Esophagus squamous epithelium (tissue), 5 donors: ENCODE data around the gene DNAAF5. TPM values are rescaled to one million over a fixed set of nuclear protein-coding genes. Genes with fewer than 3 reads are reported as not detected.

Source experiments
- DNase-seq: peaks from one replicate; lab custom pipeline; 2025; lab: John Stamatoyannopoulos, UW
- H3K27ac ChIP-seq, 4 donors: fragments of 200-600 bp; sonication (generic); one replicate each; pipeline ENCODE4 v1.5.1; 2016 to 2019; ENCODE audit warnings: mild to moderate bottlenecking in 1 of 4
- H3K27me3 ChIP-seq, 4 donors: fragments of 200-600 bp; sonication (generic); 1 replicate in 3 of 4; 2 replicates in 1 of 4; pipeline versions ENCODE4 v1.5.1 to v1.6.0; 2017 to 2021; ENCODE audit warnings: antibody characterized with exemption in 1 of 4
- H3K36me3 ChIP-seq, 3 donors: fragments of 200-600 bp; sonication (generic); one replicate each; pipeline ENCODE4 v1.5.1; 2016 to 2019
- H3K4me1 ChIP-seq, 3 donors: fragments of 200-600 bp; sonication (generic); one replicate each; pipeline ENCODE4 v1.5.1; 2017 to 2019
- H3K4me3 ChIP-seq, 4 donors: fragments of 200-600 bp; sonication (generic); 1 replicate in 3 of 4; 2 replicates in 1 of 4; pipeline ENCODE4 v1.5.1; 2016 to 2019; ENCODE audit warnings: mild to moderate bottlenecking in 2 of 4, moderate library complexity in 1 of 4
- H3K9me3 ChIP-seq, 3 donors: fragments of 200-600 bp; sonication (generic); one replicate each; pipeline ENCODE4 v1.5.1; 2016 to 2019
- POLR2A ChIP-seq, 4 donors: fragments of 450-650 bp; IDR thresholded peaks; one replicate each; pipeline ENCODE4 v1.6.1; 2017; ENCODE audit warnings: antibody characterized with exemption in 4 of 4, mild to moderate bottlenecking in 4 of 4, moderate library complexity in 3 of 4
- WGBS, 2 donors: methylation state at CpG; one replicate each; pipeline ENCODE4 v1.1.5; 2018; 5-methylcytosine and 5-hydroxymethylcytosine counted together
- intact Hi-C: fragments of 100-400 bp; cut with DNase I; formaldehyde crosslinking; loops from one replicate; pipeline ENCODE4 v1.15.0; 2022
- total RNA-seq, 4 donors: library from RNA; depleted of rRNA; stranded (reverse); fragments of >200 nt; gene quantifications; one replicate each; pipeline ENCODE4 v1.1.0, GENCODE V29; 2016
- TF ChIP-seq, protein P1 (sequence below), 6 experiments: fragments of 450-650 bp in 4 of 6; fragments of 200-600 bp in 2 of 6; sonication (generic) in 2 of 6; IDR thresholded peaks; one replicate each; pipeline ENCODE4 v1.5.1; 2016 to 2019; ENCODE audit warnings: antibody characterized with exemption in 6 of 6, mild to moderate bottlenecking in 4 of 6, moderate library complexity in 4 of 6
- donor health status: DM: yes; HTN: yes; CAD: no.

The DNAAF5 gene
- total RNA-seq, 4 donors from 2014 or later = 23.7 to 30.1 (median 28.2) TPM

DNA sequence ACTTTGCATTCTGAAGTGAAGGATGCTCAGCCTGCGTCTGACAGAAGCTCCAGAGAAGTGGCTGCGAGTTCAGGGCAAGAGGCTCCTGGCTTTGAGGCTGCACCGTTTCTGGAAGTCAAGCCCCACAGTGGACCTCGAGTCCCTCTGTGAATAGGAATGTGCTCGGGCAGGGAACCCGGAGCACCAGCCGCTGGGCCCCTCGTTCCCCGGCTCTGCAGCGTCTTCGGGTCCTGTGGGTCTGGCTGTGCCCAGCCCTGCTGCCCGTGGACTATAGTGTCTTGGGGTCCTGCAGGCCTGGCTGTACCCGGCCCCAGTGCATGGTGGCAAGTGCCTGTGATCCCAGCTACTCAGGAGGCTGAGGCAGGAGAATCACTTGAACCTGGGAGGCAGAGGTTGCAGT is 45.9 kb downstream of the DNAAF5 start:
- Histone ChIP-seq H3K27me3 (no peaks in the 10 kb centered on the region), H3K27ac (no peak overlapping the region), H3K36me3 (peaks cover 4 to 86% (median 6%) of the 10 kb centered on the region in 3 donors), H3K4me1 (peaks cover 0 to 28% (median 7%) of the 10 kb centered on the region in 3 donors), H3K4me3 (no peak overlapping the region), H3K9me3 (no peaks in the 10 kb centered on the region)
- intact Hi-C loops = loop anchor here (2.0 kb wide), 1 partner anchor 452 kb away; no protein-coding TSS in a partner anchor
- 90% methylated on average over 2 of the region's 13 CpGs; no CpG with 5 or more reads in 1 of the 2 donors for WGBS, 2 donors
- no peak for DNase-seq
- TF ChIP-seq, protein P1, sequence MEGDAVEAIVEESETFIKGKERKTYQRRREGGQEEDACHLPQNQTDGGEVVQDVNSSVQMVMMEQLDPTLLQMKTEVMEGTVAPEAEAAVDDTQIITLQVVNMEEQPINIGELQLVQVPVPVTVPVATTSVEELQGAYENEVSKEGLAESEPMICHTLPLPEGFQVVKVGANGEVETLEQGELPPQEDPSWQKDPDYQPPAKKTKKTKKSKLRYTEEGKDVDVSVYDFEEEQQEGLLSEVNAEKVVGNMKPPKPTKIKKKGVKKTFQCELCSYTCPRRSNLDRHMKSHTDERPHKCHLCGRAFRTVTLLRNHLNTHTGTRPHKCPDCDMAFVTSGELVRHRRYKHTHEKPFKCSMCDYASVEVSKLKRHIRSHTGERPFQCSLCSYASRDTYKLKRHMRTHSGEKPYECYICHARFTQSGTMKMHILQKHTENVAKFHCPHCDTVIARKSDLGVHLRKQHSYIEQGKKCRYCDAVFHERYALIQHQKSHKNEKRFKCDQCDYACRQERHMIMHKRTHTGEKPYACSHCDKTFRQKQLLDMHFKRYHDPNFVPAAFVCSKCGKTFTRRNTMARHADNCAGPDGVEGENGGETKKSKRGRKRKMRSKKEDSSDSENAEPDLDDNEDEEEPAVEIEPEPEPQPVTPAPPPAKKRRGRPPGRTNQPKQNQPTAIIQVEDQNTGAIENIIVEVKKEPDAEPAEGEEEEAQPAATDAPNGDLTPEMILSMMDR (IDR thresholded peaks at IDR 0.05) = no peak
- no peak for TF ChIP-seq POLR2A (IDR thresholded peaks at IDR 0.05)

GRCh38 chr7:772861-773621 is 46.5 kb downstream of the DNAAF5 start:
- DNase-seq = no peak
- H3K9me3 ChIP-seq = no peaks in the 10 kb centered on the region
- no peak overlapping the region for H3K27ac ChIP-seq
- peaks cover 4 to 86% (median 6%) of the 10 kb centered on the region in 3 donors for H3K36me3 ChIP-seq
- intact Hi-C loops = loop anchor here (2.0 kb wide), 1 partner anchor 452 kb away; no protein-coding TSS in a partner anchor
- WGBS, 2 donors = 93% methylated on average over 10 to 15 of the region's 32 CpGs
- peaks cover 0 to 28% (median 7%) of the 10 kb centered on the region in 3 donors for H3K4me1 ChIP-seq
- no peak overlapping the region for H3K4me3 ChIP-seq
- H3K27me3 ChIP-seq = no peaks in the 10 kb centered on the region
- TF ChIP-seq, protein P1 (IDR thresholded peaks at IDR 0.05) = no peak
- no peak for TF ChIP-seq POLR2A (IDR thresholded peaks at IDR 0.05)

DNA sequence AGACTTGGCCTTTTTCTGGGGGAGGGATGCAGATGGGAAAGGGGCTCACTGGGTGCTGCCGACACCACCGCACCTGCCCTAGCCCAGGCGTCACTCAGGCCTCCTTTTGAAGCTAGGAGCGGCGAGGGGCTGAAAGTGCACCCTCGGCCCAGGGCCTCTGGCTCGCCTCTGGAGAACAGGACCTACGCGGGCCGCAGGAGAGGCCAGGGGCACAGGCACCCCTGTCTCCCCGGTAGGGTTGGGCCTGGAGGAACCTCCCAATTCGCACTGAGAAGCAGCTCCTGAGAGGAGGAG is 47.1 kb downstream of the DNAAF5 start:
- Histone ChIP-seq H3K36me3 (peaks cover 4 to 86% (median 6%) of the 10 kb centered on the region in 3 donors), H3K4me1 (peaks cover 0 to 30% (median 7%) of the 10 kb centered on the region in 3 donors), H3K9me3 (no peaks in the 10 kb centered on the region), H3K4me3 (no peak overlapping the region), H3K27me3 (no peaks in the 10 kb centered on the region), H3K27ac (no peak overlapping the region)
- WGBS, 2 donors = 100% methylated on average over 2 of the region's 12 CpGs; no CpG with 5 or more reads in 1 of the 2 donors
- TF ChIP-seq, protein P1 (IDR thresholded peaks at IDR 0.05) = no peak
- TF ChIP-seq POLR2A (IDR thresholded peaks at IDR 0.05) = no peak
- DNase-seq = no peak
- intact Hi-C loops = loop anchor here (2.0 kb wide), 1 partner anchor 453 kb away; no protein-coding TSS in a partner anchor

- H3K4me1 ChIP-seq = peaks cover 0 to 34% (median 7%) of the 10 kb centered on the region in 3 donors
- 83 to 96% methylated on average over 14 to 30 of the region's 65 CpGs for whole genome bisulfite sequencing, 2 donors
- intact Hi-C loops = no loop called here
- H3K36me3 ChIP-seq = peaks cover 4 to 87% (median 6%) of the 10 kb centered on the region in 3 donors
- TF ChIP-seq POLR2A (IDR thresholded peaks at IDR 0.05) = no peak
- TF ChIP-seq, protein P1 (IDR thresholded peaks at IDR 0.05) = peak; percentile 78 to 97 (median 90)
- H3K9me3 ChIP-seq = no peaks in the 10 kb centered on the region
- H3K27me3 ChIP-seq = no peaks in the 10 kb centered on the region
- no peak overlapping the region for H3K27ac ChIP-seq
- no peak overlapping the region for H3K4me3 ChIP-seq
- DNase-seq = no peak
These were observed 47.9 kb downstream of the DNAAF5 start for GRCh38 chr7:774161-775109.
